Smooth muscle cell (in vitro differentiated cells): ENCODE results near the gene SPTBN2. TPM values are rescaled to one million over a fixed set of nuclear protein-coding genes. Genes with fewer than 3 reads are reported as not detected.
"Not testable (repeated sequence)": the region's sequence is repeated elsewhere in the genome, so short reads cannot be mapped to it uniquely, and the experiment has no call there.

ENCODE experiments used
- DNase-seq: peaks from one replicate; lab custom pipeline; 2025; ENCODE audit not compliant: unreplicated experiment; lab: John Stamatoyannopoulos, UW
- H2AFZ ChIP-seq: fragments of 200-600 bp; sonication (generic); 2 replicates; pipeline ENCODE4 v1.6.0; 2016; ENCODE audit warnings: antibody characterized with exemption, low read depth, mild to moderate bottlenecking
- H3F3A ChIP-seq: fragments of 200-600 bp; sonication (generic); 2 replicates; pipeline ENCODE4 v1.6.0; 2017; ENCODE audit warnings: antibody characterized with exemption, low read depth
- H3K27ac ChIP-seq: fragments of 200-600 bp; sonication (generic); 2 replicates; pipeline ENCODE4 v1.5.1; 2016; ENCODE audit warnings: low read depth, mild to moderate bottlenecking
- H3K27me3 ChIP-seq: fragments of 200-600 bp; sonication (generic); 2 replicates; pipeline ENCODE4 v1.6.1; 2016; ENCODE audit warnings: low read depth, mild to moderate bottlenecking
- H3K36me3 ChIP-seq: fragments of 200-600 bp; sonication (generic); 2 replicates; pipeline ENCODE4 v1.5.1; 2016; ENCODE audit warnings: low read depth
- H3K4me1 ChIP-seq: fragments of 200-600 bp; sonication (generic); 2 replicates; pipeline ENCODE4 v1.5.1; 2016; ENCODE audit warnings: low read depth
- H3K4me2 ChIP-seq: fragments of 200-600 bp; sonication (generic); 2 replicates; pipeline ENCODE4 v1.6.0; 2016; ENCODE audit warnings: mild to moderate bottlenecking
- H3K4me3 ChIP-seq: fragments of 200-600 bp; sonication (generic); 2 replicates; pipeline ENCODE4 v1.5.1; 2016; ENCODE audit warnings: mild to moderate bottlenecking
- H3K79me2 ChIP-seq: fragments of 200-600 bp; sonication (generic); 2 replicates; pipeline ENCODE4 v1.6.0; 2016; ENCODE audit warnings: low read depth, mild to moderate bottlenecking
- H3K9ac ChIP-seq: fragments of 200-600 bp; sonication (generic); 2 replicates; pipeline ENCODE4 v1.6.0; 2016; ENCODE audit warnings: low read depth
- H3K9me3 ChIP-seq: fragments of 200-600 bp; sonication (generic); replicated peaks from 2 replicates; pipeline ENCODE4 v1.5.1; 2016; ENCODE audit warnings: low read depth
- H4K20me1 ChIP-seq: fragments of 200-600 bp; sonication (generic); 2 replicates; pipeline ENCODE4 v1.6.0; 2016; ENCODE audit warnings: low read depth
- CTCF ChIP-seq: fragments of 200-600 bp; sonication (generic); IDR thresholded peaks from 2 replicates; pipeline ENCODE4 v1.5.1; 2017; ENCODE audit warnings: borderline replicate concordance, mild to moderate bottlenecking, antibody characterized with exemption; ENCODE audit not compliant: insufficient read depth, poor library complexity, severe bottlenecking
- WGBS: methylation state at CpG from one replicate; pipeline ENCODE4 v1.1.7; 2016; ENCODE audit warnings: low lambda C conversion rate; 5-methylcytosine and 5-hydroxymethylcytosine counted together
- polyA plus RNA-seq: library from polyadenylated mRNA; unstranded; fragments of >200 nt; fragmentation: Nextera tagmentation; extraction: Ambion mirVana; gene quantifications from 2 replicates; pipeline ENCODE4 v1.2.1, GENCODE V29; 2016
- total RNA-seq: library from RNA; depleted of rRNA; stranded (reverse); fragments of >200 nt; gene quantifications from 2 replicates; pipeline ENCODE4 v1.2.3, GENCODE V29; 2014

Gene SPTBN2
- total and polyA plus RNA-seq, 2 experiments from 2014 or later: 15.7 to 20.9 TPM

GRCh38 chr11:66641834-66642233 is 87.2 kb downstream of the SPTBN2 start:
- Histone ChIP-seq H3K79me2 (peaks cover 88% of the 10 kb centered on the region), H3K4me3 (peak overlapping the region; percentile 88), H3K27ac (peak overlapping the region; percentile 55), H2AFZ (no peak overlapping the region), H3F3A (peaks cover 21% of the 10 kb centered on the region), H3K4me1 (peaks cover 40% of the 10 kb centered on the region), H3K4me2 (peak overlapping the region; percentile 96), H3K27me3 (no peaks in the 10 kb centered on the region), H3K9ac (peak overlapping the region; percentile 57), H3K36me3 (peaks cover 17% of the 10 kb centered on the region), H3K9me3 (no peaks in the 10 kb centered on the region), H4K20me1 (peaks cover 94% of the 10 kb centered on the region)
- TF ChIP-seq CTCF: no peak
- DNase-seq: no peak
- 54% methylated on average over 3 of the region's 3 CpGs for WGBS

- 75% methylated on average over 10 of the region's 10 CpGs for WGBS
- H3K9ac ChIP-seq: not testable (repeated sequence)
Observed at GRCh38 chr11:66639814-66640340, 89.1 kb downstream of the SPTBN2 start.

GRCh38 chr11:66639066-66639813 is 89.8 kb downstream of the SPTBN2 start:
- no peaks in the 10 kb centered on the region for H3K27me3 ChIP-seq
- peak overlapping the region; percentile 88 for H3K4me3 ChIP-seq
- H3K9me3 ChIP-seq: no peaks in the 10 kb centered on the region
- DNase-seq: no peak
- no peak overlapping the region for H2AFZ ChIP-seq
- H3K36me3 ChIP-seq: peaks cover 9% of the 10 kb centered on the region
- peaks cover 37% of the 10 kb centered on the region for H3F3A ChIP-seq
- H3K4me2 ChIP-seq: peak overlapping the region; percentile 96
- no peak for TF ChIP-seq CTCF
- peak overlapping the region; percentile 94 for H3K27ac ChIP-seq
- peaks cover 40% of the 10 kb centered on the region for H3K4me1 ChIP-seq
- WGBS: 11% methylated on average over 27 of the region's 27 CpGs
- peaks cover 88% of the 10 kb centered on the region for H3K79me2 ChIP-seq
- H4K20me1 ChIP-seq: peaks cover 94% of the 10 kb centered on the region
- peak overlapping the region; percentile 95 for H3K9ac ChIP-seq

More at GRCh38 chr11:66639814-66640340, 89.1 kb downstream of the SPTBN2 start:
- H3K36me3 ChIP-seq, H3K9me3 ChIP-seq, H2AFZ ChIP-seq, DNase-seq, H3K27me3 ChIP-seq: not testable (repeated sequence)
- H4K20me1 ChIP-seq: peaks cover 94% of the 10 kb centered on the region
- H3F3A ChIP-seq: peaks cover 33% of the 10 kb centered on the region
- H3K4me2 ChIP-seq: peak overlapping the region; percentile 96
- peaks cover 40% of the 10 kb centered on the region for H3K4me1 ChIP-seq
- H3K27ac ChIP-seq: peak overlapping the region; percentile 94
- H3K4me3 ChIP-seq: peak overlapping the region; percentile 88
- peaks cover 88% of the 10 kb centered on the region for H3K79me2 ChIP-seq

GRCh38 chr11:66638177-66639065 is 90.6 kb downstream of the SPTBN2 start, which contains the start of gene RBM4:
Gene RBM4, plus strand, starts transcription at chr11:66638703. Its CDS starts 1,009 bp downstream, at chr11:66639712.
- H3K4me3 ChIP-seq: peak within 1 kb of the TSS; percentile 88
- peak within 1 kb of the TSS; percentile 95 for H3K9ac ChIP-seq
- no peaks in the 10 kb centered on the region for H3K27me3 ChIP-seq
- peak; percentile 78 for DNase-seq
- TF ChIP-seq CTCF: no peak
- H3K4me1 ChIP-seq: peaks cover 40% of the 10 kb centered on the region
- H3F3A ChIP-seq: peaks cover 40% of the 10 kb centered on the region
- H3K79me2 ChIP-seq: peaks cover 88% of the 10 kb centered on the region
- H3K36me3 ChIP-seq: peaks cover 9% of the 10 kb centered on the region
- H3K27ac ChIP-seq: peak within 1 kb of the TSS; percentile 94
- H3K4me2 ChIP-seq: peak within 1 kb of the TSS; percentile 96
- H4K20me1 ChIP-seq: peaks cover 94% of the 10 kb centered on the region
- H3K9me3 ChIP-seq: no peaks in the 10 kb centered on the region
- H2AFZ ChIP-seq: no peak within 1 kb of the TSS
- under 1% methylated on average over 63 of the region's 63 CpGs for WGBS
